GM21619 (cell line): ENCODE measurements around the gene ATG101.

Source experiments
- ATAC-seq: cut with Tn5 transposase; IDR thresholded peaks from one replicate; pipeline ENCODE4 v1.9.1; 2021; ENCODE audit not compliant: unreplicated experiment

The ATG101 gene

GRCh38 chr12:52079576-52080402 lies 10.0 kb downstream of the ATG101 start, which contains the start of gene SMIM41:
TSS of gene SMIM41 (plus strand) at chr12:52079704. CDS start at chr12:52079780, 76 bp downstream.
- no peak for ATAC-seq

- ATAC-seq = peak; percentile 9
These were observed 10.8 kb downstream of the ATG101 start for GRCh38 chr12:52080403-52081251.

- ATAC-seq = peak; percentile 41
These were observed 11.5 kb downstream of the ATG101 start for GRCh38 chr12:52081263-52081733.

GRCh38 chr12:52082026-52082668 lies 12.4 kb downstream of the ATG101 start:
- ATAC-seq = no peak

GRCh38 chr12:52082669-52082987 lies 12.8 kb downstream of the ATG101 start:
- no peak for ATAC-seq

GRCh38 chr12:52082988-52083637 lies 13.3 kb downstream of the ATG101 start:
- no peak for ATAC-seq

- no peak for ATAC-seq
These were observed 13.8 kb downstream of the ATG101 start for GRCh38 chr12:52083638-52083996.

- ATAC-seq = no peak
These were observed 14.9 kb downstream of the ATG101 start for GRCh38 chr12:52084491-52085231.

- no peak for ATAC-seq
These were observed 16.0 kb downstream of the ATG101 start for GRCh38 chr12:52085682-52086180.

GRCh38 chr12:52086366-52086765 lies 16.6 kb downstream of the ATG101 start:
- no peak for ATAC-seq

- ATAC-seq = no peak
These were observed 17.4 kb downstream of the ATG101 start for GRCh38 chr12:52086944-52087835.

GRCh38 chr12:52087961-52088820 lies 18.4 kb downstream of the ATG101 start:
- peak; percentile 77 for ATAC-seq

- no peak for ATAC-seq
These were observed 19.7 kb downstream of the ATG101 start for GRCh38 chr12:52089491-52089890.

- ATAC-seq = no peak
These were observed 20.5 kb downstream of the ATG101 start for GRCh38 chr12:52090291-52090690.

- ATAC-seq = no peak
These were observed 21.3 kb downstream of the ATG101 start for GRCh38 chr12:52091061-52091460.

GRCh38 chr12:52091869-52092268 lies 22.1 kb downstream of the ATG101 start:
- no peak for ATAC-seq

GRCh38 chr12:52093346-52093745 lies 23.6 kb downstream of the ATG101 start:
- no peak for ATAC-seq
